Activated T-cell treated with anti-CD3 and anti-CD28 coated beads for 4 hours (primary cell): ENCODE results near the gene IL23R.
"Not testable (repeated sequence)": the region's sequence is repeated elsewhere in the genome, so short reads cannot be mapped to it uniquely, and the experiment has no call there.

ENCODE experiments used
- DNase-seq: peaks from one replicate; pipeline ENCODE4 v3.0.0-alpha.2; 2020

The IL23R gene

DNA sequence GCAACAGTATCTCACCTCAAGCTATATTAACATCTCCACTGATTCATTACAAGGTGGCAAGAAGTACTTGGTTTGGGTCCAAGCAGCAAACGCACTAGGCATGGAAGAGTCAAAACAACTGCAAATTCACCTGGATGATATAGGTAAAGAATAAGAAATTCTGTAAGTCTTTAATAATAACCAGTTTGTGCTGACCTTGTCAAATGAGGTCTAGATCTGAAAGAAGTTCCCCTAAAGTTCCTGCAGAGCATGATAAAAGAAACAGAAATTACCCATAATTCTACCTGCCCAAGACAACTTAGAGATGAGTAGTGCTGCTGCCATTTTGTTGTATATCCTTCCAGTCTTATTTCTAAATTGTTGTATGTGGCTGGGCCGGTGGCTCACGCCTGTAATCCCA lies 34.5 kb downstream of the IL23R start:
- no peak for DNase-seq

DNA sequence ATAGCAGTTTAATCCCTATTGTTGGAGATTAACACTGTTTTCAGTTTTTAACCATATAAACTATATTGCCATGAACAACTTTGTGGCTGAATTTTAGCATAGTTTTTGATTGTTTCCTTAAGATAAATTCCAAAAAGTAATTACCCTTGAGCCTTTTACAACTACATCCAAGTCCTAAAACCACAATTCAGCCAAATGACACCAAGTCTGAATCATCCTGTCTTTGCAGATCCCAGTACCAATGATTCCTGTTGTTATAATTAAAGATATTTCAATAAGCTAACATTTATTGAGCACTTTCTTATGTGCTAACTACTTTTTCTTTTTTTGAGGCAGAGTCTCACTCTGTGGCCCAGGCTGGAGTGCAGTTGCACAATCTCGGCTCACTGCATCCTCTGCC lies 35.6 kb downstream of the IL23R start:
- DNase-seq = no peak

DNA sequence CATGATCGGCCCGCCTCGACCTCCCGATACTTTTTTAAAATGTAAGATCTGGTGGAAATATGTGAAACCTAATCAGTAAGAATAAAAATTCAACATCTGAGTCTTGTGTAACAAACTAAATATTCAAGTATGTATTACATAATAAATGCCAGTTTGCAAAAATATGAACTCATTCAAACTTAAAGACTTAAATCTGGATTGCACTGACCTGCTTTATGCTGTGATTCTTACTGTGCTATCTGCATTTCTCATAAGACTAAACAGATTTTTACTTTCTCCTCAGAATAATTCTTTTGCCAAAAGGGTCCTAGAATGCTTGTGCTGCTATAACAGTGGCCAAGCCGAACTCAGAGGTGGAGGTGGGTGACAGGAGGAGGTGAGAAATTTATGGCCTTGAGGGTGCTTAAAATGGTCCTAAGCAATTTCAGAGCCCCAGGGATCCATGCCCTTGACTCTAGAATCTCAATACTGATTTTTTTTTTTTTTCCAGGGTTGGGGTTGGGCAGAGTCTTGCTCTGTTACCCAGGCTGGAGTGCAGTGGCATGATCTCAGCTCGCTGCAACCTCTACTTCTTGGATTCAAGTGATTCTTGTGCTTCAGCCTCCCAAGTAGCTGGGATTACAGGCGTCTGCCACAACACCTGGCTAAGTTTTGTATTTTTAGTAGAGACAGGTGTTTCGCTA lies 38.2 kb downstream of the IL23R start:
- DNase-seq = no peak

DNA sequence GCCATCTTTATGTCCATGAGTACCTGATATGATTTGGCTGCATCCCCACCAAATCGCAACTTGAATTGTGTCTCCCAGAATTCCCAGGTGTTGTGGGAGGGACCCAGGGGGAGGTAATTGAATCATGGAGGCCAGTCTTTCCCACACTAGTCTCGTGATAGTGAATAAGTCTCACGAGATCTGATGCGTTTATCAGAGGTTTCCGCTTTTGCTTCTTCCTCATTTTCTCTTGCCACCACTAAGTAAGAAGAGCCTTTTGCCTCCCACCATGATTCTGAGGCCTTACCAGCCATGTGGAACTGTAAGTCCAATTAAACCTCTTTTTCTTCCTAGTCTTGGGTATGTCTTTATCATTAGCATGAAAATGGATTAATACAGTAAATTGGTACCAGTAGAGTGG lies 41.1 kb downstream of the IL23R start:
- DNase-seq = not testable (repeated sequence)

DNA sequence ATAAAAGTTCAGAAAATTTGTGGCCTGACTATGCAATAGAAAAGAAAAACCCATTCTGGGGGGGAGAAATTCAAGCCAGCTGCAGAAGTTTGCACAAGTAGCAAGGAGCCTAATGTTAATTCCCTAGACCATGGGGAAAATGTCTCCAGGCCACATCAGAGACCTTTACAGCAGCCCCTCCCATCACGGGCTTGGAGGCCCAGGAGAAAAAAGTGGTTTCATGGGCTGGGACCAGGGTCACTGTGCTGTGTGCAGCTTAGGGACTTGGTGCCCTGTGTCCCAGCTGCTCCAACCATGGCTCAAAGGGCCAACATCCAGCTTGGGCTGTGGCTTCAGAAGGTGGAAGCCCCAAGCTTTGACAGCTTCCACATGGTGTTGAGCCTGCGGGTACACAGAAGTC lies 42.0 kb downstream of the IL23R start:
- DNase-seq = no peak

DNA sequence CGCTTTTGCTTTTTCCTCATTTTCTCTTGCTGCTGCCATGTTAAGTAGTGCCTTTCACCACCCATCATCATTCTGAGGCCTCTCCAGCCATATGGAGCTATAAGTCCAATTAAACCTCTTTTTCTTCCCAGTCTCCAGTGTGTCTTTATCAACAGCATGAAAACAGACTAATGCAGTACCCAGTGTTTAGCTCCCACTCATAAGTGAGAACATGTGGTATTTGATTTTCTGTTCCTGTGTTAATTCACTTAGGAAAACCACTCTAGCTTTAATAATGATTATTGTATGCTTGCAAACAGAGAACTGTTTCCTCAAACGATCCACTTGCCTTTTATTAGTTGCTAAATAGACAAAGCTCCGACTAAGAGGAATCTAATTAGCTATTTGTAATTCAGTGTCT lies 43.3 kb downstream of the IL23R start:
- DNase-seq = no peak

DNA sequence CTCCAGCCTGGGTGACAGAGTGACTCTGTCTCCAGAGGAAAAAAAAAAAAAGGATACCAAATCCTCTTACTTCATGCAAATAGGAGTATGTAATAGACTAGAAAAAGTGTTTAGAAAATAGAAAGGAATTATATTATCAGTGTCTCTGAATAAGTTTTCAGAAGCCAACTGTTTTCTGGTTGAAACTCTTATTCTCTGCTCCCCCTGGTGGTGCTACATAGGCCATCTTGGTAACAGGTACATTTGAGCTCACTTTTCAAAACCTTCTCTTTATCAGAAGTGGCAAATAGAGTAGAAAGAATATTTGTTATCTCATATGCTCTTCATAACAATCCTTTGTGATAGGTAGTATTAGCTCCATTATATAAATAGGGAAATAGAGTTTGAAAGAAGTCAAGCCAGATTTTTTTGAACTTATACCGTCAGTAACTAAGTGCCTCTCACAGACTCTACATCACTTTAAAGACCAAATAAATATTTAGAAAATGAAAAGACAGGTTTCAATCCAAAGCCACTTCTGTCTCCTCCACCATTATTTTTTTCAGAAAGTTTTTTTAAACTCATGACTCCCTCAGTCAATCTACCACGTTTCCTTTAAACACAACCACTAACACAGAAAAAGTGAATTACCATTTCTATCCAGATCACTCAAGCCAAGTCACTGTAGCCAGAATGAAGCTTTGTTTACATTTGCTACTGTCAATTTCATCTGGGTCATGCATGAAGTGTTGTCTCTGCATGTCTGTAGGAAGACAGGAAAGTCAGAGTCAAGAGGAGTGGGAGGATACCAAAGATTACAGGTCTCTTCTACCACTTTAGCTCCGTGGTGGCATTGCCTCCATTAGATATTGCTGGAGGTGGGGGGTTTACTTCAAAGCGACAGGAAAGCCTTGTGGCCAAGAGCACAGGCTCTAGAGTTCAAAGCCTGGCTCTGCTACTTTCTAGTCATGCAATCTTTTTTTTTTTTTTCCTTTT lies 45.6 kb downstream of the IL23R start:
- DNase-seq = peak; percentile 43

DNA sequence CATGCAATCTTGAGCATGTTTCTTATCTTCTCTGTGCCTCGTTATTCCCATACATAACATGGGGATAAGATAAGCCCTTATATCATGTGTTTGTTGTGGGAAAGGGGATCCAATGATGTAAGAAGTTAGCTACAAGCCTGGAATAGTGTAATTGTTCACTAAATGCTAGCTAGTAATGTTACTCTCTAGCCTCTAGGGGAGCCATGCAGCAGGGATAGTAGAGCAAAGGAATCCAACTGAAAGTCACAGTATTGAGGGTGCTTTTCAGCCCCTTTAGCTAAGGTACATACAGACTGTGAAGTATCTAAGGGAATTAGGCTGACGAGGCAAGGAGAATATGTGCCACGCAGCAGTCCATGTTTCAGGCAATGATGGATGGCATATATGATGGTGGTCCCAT lies 46.9 kb downstream of the IL23R start:
- no peak for DNase-seq

DNA sequence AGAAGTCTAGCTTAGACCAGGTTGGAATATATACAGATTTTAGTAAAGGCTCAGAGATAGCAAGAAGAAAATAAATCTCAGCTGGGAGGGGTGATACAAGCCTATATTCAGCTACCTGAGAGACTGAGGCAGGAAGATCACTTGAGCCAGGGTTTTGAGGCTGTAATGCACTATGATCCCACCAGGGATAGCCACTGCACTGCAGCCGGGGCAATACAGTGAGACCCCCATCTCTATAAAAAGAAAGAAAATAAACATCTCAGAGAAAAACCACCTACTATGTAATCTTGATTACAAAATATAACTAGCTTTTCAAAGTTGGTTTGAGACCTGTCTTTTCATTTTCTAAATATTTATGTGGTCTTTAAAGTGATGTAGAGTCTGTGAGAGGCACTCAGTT lies 47.7 kb downstream of the IL23R start:
- DNase-seq = no peak

DNA sequence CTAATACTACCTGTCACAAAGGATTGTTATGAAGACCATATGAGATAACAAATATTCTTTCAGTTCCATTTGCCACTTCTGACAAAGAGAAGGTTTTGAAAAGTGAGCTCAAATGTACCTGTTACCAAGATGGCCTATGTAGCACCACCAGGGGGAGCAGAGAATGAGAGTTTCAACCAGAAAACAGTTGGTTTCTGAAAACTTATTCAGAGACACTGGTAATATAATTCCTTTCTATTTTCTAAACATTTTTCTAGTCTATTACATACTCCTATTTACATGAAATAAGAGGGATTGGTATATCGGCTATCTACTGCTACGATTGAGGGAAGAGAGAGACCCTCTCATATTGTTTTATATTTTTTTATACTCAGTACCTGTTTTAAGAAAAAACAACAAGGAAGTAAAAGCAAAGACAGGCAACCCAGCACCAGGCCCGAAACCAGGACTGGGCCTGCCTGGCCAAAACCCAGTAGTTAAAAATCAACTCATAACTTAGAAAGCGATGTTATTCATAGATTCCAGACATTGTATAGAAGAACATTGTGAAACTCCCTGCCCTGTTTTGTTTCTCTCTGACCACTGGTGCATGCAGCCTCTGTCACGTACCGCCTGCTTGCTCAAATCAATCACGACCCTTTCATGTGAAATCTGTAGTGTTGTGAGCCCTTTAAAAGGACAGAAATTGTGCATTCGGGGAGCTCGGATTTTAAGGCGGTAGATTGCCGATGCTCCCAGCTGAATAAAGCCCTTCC lies 48.3 kb downstream of the IL23R start:
- peak; percentile 33 for DNase-seq

DNA sequence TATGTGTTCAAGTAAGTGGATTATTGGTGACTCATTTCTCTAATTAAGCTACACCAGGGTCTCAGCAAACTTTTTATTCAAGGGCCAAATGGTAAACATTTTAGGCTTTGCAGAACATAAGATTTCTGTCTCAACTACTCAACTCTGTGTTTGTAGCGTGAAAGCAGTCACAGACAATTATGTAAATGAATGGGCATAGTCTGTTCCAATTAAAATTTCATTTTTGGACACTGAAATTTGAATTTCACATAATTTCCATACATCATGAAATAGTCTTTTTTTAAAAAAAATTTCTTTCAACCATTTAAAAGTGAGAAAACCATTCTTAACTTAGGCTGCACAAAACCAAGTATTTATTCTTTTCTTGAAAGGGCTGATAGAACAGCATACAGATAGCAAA lies 50.1 kb downstream of the IL23R start:
- DNase-seq = no peak

DNA sequence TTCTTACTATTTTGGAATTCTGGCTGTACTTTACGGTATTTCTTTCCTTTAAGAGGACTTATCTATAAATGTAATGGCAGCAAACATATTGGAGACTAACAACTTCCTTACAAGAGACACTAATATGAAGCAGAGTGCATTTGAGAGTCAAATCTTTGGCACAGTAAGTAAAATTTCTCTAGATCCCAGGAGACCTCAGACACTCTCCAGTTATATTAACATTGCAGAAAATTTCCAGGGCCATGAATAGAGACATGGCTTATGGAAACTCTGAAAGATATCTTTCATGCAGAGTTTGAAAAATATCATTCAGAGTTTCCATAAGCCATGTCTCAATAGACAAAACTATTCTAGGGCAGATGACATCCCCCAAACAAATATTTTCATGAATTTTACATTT lies 51.2 kb downstream of the IL23R start:
- no peak for DNase-seq

DNA sequence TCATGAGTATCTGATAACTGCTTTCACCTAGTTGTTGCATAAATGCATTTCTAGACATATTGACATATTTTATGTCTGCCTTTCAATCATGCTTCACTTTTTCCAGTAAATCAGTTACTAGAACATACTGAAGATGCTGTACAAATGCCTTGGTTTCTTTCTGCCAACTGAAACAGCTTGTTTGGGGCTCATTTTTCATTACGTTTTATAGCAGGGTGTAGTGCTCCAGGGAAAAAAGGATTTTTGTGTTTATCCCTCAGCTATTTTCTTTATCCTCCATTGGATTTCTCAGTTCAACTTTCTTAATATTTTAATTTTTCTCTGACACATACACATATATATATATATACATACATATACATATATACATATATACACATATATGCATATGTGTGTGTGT lies 51.7 kb downstream of the IL23R start:
- DNase-seq = no peak

DNA sequence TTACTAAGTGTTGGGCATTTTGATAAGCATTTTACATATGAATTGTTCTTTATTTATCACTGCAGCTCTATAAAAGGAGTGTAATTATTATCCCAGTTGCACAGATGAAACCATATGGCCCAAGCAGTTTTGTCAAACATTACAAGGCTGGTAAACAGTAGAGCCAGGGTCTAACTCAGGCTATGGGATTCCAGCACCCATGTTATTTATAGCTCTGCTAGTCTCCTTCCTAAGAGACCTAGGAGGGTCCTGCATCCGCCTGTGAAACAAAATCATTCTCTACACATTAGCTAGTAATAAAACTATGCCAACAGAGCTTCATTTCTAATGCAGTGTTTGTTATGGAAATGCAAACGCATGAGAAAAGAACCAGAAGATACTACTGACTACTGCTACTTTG lies 58.6 kb downstream of the IL23R start:
- no peak for DNase-seq

DNA sequence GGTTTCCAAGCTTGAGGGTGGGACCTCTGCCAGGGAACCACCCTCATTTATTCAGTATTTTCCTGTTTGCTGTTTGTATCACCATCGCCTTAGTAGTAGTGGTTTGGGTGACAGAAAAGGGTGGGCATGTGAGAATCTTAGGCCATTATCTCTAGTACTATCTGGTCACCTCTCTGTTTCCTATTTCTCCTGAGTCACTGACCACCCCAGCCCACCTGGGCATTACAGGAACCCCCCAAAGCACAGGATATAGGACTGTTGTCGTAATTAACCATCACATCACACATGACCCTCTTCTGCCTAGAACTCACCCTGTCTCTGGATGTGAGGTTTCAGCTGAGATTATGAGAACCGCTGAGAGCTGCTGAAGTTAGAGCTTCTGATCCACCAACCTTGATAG lies 60.4 kb downstream of the IL23R start:
- DNase-seq = no peak

DNA sequence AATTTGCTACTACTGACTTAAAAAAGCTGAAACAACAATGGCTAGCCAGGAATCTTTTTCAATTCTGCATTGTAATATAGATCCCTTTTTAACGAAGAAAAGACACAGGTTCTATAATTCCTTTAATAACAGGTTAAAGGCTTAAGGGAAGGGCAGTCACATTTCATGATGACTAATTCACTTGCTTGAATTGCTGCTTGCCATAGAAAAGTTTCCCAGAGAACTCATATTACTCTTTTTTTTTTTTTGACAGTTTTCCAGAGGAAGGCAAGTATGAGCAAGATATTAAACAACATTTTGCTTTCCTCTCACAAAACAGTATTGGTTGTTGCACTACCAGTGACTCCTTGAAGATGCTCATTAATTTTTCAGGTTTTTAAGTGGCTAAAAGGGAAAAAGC lies 60.9 kb downstream of the IL23R start:
- DNase-seq = no peak

DNA sequence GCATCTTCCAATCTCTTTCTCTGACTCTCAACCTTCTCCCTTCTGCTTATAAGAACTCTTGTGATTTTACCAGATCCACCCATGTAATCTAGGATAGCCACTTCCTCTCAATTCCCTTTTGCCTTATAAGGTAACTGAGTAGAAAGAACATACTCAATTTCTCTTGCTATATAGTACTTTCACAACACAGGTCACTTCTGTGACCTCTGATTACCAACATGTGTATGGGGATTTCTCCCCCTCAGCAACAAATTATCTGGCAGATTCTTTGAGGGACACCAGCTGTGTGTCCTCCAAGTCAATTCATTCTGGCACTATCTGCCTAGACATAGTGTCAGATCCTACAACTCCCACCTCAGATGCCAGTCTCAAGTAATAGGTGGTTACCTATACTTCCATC lies 62.5 kb downstream of the IL23R start:
- no peak for DNase-seq

DNA sequence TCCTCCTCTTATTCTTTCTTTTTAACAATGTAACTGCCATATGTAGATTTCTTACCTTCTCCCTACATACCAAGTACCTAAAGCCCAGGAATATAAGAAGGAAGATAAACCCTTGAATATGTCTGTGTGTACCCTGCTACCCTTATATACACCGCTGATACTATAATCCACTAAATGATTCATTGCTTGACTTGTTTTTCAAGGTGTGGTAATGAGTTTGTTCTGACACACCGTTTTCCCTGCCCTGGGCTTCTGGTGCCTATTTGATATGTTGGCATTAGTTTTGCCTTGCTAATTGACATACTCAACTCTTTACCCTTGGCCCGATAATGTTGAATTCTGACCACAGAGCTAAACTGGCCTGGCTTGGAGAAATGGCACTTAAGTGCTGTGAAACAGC lies 64.3 kb downstream of the IL23R start:
- DNase-seq = no peak

DNA sequence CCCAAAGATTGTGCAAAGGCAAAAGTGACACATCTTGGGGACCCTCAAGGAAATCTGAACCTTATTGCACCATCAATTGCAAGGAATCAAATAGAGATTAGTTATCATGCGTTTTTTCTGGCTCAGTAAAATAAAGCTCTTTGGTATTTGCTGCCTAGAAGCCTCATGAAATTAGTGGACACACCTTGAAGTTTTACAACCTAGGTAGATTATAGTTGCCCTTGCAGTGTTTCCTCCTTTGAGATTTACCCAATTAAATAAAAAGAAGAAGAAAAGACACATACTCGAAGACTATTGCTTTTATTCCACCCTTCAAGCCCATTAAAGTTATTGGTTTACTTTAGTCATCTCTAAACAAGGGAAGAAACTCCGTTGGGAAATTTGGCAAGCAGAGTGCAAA lies 70.0 kb downstream of the IL23R start:
- no peak for DNase-seq

DNA sequence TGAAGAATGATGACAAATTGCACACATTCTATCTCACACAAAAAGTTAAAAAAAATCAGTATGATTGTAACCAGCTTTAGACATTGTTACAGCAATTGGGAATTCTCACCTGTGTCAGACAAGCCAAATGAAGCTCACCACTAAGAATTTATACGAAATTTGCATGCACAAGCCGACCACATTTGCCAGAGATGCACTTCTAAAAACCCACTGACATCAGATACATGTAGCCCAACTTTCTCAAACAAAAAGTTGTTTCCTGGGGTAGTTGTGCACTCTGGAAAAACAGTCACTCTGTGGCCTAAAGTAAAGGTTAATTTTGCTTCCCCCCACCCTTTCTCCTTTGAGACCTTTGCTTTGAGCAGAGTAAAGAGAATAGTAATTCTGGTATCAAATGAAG lies 73.5 kb downstream of the IL23R start:
- no peak for DNase-seq

DNA sequence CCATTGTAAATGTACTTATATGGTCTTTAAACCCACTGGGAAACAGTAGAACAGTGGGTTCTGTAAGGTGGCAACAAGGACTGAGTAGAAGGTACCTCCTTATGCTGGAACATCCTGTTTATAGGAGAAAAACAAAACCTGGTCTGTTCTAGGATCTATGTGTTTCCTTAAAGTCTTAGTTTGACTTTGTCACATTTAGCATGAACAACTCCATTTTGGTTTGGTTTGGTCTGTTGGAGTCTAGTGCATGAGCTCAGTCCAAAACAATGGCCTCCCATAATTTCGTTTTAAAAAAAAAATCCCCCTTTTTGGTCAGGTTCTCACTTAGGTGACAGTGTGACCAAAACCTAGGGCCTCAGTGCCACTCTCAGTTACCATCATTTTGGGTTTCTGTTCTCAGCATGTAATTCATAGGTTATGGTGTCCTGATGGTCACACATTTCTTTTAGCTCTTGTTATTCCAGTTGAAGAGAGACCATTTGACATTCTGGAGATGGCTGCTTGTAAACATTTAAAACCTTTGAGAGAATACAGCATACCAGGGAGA lies 75.0 kb downstream of the IL23R start:
- DNase-seq = no peak

DNA sequence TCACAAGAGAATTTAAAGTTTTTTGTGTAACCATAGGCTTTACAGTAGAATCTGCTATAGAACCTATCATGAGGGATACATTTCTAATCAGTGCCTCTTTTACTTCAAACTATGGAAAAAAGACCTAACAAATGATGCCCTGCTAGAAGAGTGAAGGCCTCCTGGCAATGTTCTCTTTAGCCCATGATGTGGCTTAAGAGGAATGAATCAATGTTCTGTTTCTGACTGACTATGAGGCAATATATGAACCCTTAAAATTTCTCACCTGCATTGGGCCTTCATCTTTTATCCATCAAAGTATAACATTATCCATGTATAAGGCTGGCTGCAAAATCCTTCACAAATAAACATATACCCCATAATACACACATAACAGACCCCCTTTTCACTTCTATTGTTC lies 75.8 kb downstream of the IL23R start:
- no peak for DNase-seq

DNA sequence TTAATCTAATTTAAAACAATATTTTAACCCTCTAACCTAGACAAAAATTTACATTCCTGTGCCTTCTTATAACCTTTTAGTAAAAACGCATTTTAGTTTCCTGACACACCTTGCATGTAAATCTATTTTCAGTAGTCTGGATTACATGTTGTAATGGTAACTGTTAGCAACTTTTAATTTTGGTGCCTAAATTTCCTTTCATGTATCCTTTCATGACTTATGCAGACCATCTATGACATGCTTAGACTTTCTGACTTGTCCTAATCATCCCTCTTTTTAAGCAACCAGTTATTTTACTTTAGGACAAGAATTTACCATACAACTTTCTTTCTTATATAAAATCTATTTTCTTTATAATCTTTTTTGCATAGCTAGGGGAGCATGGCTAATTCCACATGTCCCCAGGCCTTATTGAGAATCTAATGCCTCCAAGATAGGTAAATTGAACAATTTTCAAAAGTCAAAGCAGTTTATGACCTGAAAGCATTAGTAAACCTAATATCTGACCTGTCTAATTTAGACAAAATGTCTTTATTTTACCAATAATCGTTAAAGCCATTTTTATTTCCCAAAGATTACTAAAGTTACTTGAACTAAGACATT lies 83.9 kb downstream of the IL23R start:
- no peak for DNase-seq
